ENCODE data around the gene ENO2.

ENO2 gene

GRCh38 chr12:6959058-6959804 lies 44.9 kb downstream of the ENO2 start:
- DNase-seq (ENCODE audit: low read depth in 3 of 3, low spot score in 1 of 3) = peak in 2 of 3 donors; percentile 52 to 54

GRCh38 chr12:6959805-6960592 lies 45.6 kb downstream of the ENO2 start:
- no peak for DNase-seq (ENCODE audit: low read depth in 3 of 3, low spot score in 1 of 3)

- DNase-seq (ENCODE audit: low read depth in 3 of 3, low spot score in 1 of 3) = no peak
Measured at GRCh38 chr12:6960593-6961277, 46.4 kb downstream of the ENO2 start.

GRCh38 chr12:6961278-6961694 lies 46.9 kb downstream of the ENO2 start:
- DNase-seq (ENCODE audit: low read depth in 3 of 3, low spot score in 1 of 3) = peak; percentile 86 to 89 (median 87)

GRCh38 chr12:6961695-6962284 lies 47.4 kb downstream of the ENO2 start:
- DNase-seq (ENCODE audit: low read depth in 3 of 3, low spot score in 1 of 3) = no peak

GRCh38 chr12:6962285-6963015 lies 48.1 kb downstream of the ENO2 start:
- DNase-seq (ENCODE audit: low read depth in 3 of 3, low spot score in 1 of 3) = no peak

- DNase-seq (ENCODE audit: low read depth in 3 of 3, low spot score in 1 of 3) = no peak
Measured at GRCh38 chr12:6963016-6963731, 48.8 kb downstream of the ENO2 start.

- no peak for DNase-seq (ENCODE audit: low read depth in 3 of 3, low spot score in 1 of 3)
Measured at GRCh38 chr12:6963791-6964413, 49.5 kb downstream of the ENO2 start.

- DNase-seq (ENCODE audit: low read depth in 3 of 3, low spot score in 1 of 3) = no peak
Measured at GRCh38 chr12:6964605-6965025, 50.2 kb downstream of the ENO2 start.

GRCh38 chr12:6965026-6965661 lies 50.8 kb downstream of the ENO2 start:
- peak; percentile 77 to 85 (median 80) for DNase-seq (ENCODE audit: low read depth in 3 of 3, low spot score in 1 of 3)

GRCh38 chr12:6965714-6966113 lies 51.3 kb downstream of the ENO2 start:
- no peak for DNase-seq (ENCODE audit: low read depth in 3 of 3, low spot score in 1 of 3)

GRCh38 chr12:6966351-6966750 lies 52.0 kb downstream of the ENO2 start:
- DNase-seq (ENCODE audit: low read depth in 3 of 3, low spot score in 1 of 3) = no peak

- no peak for DNase-seq (ENCODE audit: low read depth in 3 of 3, low spot score in 1 of 3)
Measured at GRCh38 chr12:6967651-6968100, 53.3 kb downstream of the ENO2 start.

- no peak for DNase-seq (ENCODE audit: low read depth in 3 of 3, low spot score in 1 of 3)
Measured at GRCh38 chr12:6968426-6968825, 54.0 kb downstream of the ENO2 start.

- no peak for DNase-seq (ENCODE audit: low read depth in 3 of 3, low spot score in 1 of 3)
Measured at GRCh38 chr12:6970096-6970527, 55.7 kb downstream of the ENO2 start.

All from stimulated activated CD4-positive, alpha-beta T cell treated with anti-CD3 and anti-CD28 coated beads, TNF-alpha, amount 100 ng/mL, for 1 hour (primary cell).